Activated naive CD4-positive, alpha-beta T cell treated with anti-CD3 and anti-CD28 coated beads, Interleukin-2, amount 50 U/mL, for 16 hours (primary cell): ENCODE data around the gene IGDCC3.
"Not testable (repeated sequence)": the region's sequence is repeated elsewhere in the genome, so short reads cannot be mapped to it uniquely, and the experiment has no call there.

Source experiments
- DNase-seq: peaks from one replicate; pipeline ENCODE4 v3.0.0-alpha.2; 2020

Gene IGDCC3

DNA sequence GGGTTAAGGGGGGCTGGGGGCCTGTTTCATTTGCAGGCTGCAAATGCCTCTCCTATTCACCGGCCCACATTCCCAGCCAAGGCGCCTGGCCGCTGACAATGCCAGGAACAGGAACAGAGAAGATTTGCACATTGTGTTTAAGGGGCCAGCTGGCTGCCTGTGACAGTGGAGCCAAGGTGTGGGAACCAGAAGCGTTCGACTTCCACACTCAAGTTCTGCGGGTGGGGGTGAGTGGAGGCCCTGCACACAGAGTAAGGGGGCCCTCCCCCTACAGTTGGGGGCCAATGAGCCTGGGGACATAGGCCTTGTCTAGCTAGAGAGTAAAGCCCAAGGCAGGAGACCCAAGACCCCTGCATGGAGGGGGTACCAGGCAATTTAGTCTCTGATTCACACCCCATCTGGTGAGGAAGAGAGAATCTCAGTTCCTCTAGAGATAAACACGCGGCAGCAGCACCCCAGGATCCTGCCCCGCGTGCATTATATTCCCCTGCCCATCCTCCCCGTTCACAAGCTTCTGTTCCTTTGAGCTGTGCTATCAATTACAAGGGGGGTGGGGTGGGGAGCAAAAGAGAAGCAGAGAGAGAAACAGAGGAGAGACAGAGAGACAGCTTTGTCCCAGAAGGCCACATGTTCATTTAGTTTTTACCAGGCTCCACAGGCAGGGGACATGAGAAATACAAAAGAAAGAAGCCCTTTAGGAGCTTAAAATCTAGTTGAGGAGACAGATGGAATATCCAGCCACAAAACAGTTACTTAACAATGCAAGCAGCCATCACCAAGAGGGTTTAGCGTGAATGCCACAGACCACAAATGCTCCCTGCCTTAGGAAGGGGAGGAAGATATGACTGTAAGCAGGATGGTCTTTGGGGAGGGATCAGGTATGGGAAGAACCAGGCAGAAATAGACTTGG is 9.2 kb downstream of the IGDCC3 start:
- DNase-seq, result no peak

DNA sequence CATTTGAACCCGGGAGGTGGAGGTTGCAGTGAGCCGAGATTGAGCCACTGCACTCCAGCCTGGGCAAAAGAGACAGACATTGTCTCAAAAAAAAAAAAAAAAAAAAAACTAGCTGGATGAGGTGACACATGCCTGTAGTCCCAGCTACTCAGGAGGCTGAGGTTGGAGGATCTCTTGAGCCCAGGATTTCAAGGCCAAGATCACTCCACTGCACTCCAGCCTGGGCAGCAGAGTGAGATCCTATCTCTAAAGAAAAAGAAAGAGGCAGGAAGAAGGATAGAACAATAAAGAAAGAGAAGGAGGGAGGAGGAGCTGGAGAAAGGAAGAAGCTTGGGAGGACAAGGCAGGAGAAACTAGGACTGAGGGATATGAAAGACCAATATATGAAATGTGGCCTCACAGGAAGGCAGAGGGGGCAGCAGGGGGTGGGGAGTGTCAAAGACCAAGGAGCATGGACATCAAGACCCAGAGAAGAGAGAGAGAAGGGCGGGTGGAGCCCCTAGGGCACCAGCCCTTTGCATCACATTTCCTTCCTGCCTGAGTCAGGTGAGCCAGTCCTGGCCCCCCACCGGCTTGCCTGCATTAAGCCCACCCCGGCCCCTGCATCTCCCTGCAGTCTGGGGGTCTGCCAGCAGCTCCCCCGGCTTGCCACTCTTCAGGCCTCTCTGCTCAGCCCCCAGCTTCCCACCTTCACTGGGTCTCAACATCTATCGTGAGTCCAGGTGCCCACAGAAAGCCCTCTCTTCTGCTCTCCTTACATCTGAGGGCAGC is 11.5 kb downstream of the IGDCC3 start:
- no peak for DNase-seq

GRCh38 chr15:65365229-65365628 is 12.6 kb downstream of the IGDCC3 start:
- DNase-seq, result no peak

GRCh38 chr15:65363766-65364165 is 14.0 kb downstream of the IGDCC3 start:
- DNase-seq, result no peak

DNA sequence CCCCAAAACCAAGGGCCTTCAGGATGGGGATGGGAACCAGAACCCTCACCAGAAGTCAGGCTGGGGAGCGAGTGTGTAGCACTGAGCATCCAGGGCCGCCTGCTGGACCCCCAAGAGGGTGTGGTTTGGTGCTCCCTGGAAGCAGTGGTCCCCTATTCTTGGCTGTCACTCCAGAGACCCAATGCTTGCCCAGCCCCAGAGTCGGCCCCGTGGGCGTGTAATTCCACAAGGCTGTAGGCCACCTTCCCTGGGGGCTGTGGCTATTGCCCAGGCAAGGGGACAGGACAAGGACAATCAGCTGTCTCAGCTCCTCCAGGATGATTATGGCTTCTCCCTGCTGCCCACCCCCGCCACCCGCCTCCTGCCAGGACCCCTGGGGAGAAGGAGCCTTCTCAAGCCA is 14.5 kb downstream of the IGDCC3 start:
- DNase-seq, result no peak

DNA sequence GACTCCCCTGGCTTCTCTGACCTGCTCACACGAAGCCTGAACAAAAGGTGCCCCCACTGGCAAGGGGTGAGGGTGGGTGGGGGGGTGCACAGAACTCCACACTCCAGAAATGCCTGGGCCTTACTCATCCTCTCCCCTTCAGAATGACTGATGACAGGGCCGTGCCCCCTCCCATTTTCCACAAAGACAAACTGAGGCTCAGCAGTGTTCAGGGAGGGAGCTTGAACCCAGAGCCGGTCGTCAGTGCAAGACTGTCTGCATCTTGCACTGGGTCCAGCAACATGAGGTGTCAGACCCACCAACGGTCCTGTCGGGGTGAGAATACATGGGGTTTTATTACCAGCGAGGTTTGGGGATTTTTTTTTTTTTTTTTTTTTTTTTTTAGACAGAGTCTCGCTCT is 15.3 kb downstream of the IGDCC3 start:
- DNase-seq, result no peak

DNA sequence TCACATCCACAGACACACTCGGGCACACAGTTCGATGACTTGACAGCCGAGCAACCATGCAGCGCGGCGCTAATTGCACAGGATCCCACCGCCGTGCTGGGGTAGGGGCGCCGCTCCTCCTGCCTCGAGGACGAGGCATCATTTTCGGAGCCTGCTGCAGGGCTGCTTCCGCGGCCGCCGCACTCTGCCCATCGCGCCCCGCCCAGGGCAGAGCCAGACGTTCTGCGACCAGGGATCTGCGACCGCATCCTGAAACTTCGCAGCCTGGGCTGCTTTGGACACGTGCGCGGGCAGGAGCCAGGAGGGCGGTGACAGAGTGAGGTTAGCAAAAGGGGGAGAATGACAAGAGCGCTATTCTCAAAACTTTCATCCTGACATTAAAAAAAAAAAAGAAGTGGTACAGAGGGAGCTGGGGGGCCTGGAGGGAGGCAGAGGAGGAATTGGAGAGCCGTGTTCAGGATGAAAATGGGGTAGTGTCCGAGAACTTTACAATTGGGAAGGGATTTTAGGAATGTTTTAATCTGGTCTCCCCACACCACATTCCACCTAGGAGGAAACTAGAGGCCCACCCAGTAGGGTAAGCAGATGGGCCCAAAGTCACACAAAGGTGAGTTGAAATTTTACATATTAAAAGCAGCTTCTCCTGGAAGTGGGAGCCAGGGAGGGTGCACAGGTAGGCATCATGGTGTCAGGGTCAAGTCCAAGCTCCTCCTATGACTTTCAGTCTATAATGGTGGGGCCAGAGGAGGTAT is 15.9 kb downstream of the IGDCC3 start:
- DNase-seq, result no peak

GRCh38 chr15:65360506-65360905 is 17.3 kb downstream of the IGDCC3 start:
- DNase-seq, result no peak

GRCh38 chr15:65355988-65356353 is 21.8 kb downstream of the IGDCC3 start:
- no peak for DNase-seq

DNA sequence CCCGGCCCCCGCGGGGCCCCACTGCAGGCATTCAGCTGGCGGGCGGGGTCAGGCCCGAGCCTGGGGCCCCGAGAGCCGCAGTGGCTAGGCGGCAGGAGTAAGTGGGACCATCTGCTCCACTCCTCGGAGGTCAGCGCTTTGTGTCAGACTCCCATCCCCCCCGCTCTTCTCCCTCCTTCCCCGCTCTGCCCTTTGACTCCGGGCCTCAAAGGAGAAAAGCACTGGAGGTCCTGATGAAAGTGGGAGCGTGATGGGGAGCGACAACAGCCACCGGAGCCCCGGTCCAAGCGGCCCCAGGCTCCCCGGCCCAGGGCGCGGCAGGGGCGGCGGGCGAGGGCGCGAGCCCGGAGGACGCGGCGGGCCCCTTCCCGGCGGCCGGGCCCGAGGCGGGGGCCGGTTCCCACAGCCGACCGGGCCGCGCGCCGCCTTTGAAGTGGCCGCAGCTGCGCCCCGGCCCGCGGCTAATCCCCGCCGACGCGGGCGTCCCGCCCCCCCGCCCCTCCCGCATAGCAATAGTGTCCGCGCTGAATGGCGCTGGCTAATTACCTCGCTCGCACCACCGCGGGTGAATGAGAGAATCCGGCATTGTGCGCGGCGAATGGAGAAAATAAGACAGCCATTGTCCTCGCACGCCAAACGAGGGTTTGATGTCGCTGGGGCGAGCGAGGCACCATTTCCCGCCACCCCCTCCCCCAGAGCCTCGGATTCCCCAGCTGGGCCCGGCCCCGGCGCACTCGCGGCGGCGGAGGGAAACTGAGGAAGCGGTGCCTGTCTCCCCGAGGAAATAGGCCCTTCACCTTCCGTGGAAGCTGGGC is 22.4 kb downstream of the IGDCC3 start:
- no peak for DNase-seq

- no peak for DNase-seq
These were observed 23.0 kb downstream of the IGDCC3 start for GRCh38 chr15:65354835-65355172.

DNA sequence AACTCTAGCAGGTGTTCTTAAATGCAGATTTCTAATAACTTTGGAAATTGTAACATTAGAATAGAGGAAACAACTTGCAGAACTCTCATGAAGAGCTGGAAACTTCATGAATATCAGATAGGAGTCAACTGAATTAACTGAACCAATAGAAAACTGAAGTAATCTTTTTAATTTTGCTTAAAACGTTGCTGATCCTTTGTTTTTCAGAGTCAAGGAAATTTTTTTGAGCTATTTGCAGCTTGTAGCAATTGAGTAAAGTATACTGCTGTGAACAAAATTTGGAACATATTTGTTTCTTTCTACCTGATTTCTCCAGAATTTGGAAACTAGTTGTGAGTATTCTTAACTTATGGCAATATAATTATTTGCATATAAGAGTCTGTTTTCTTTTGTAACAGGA is 25.8 kb downstream of the IGDCC3 start:
- DNase-seq, result not testable (repeated sequence)

GRCh38 chr15:65349338-65349737 is 28.5 kb downstream of the IGDCC3 start:
- no peak for DNase-seq

DNA sequence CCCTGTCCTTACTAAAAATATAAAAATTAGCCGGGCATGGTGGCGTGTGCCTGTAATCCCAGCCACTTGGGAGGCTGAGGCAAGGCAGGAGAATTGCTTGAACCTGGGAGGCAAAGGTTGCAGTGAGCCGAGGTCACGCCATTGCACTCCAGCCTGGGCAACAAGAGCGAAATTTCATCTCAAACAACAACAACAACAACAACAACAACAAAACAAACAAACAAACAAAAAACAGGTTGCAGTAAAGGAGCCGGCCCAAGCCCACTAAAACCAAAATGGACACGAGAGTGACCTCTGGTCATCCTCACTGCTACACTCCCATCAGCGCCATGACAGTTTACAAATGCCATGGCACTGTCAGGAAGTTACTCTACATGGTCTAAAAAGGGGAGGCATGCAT is 30.0 kb downstream of the IGDCC3 start:
- DNase-seq, result not testable (repeated sequence)

DNA sequence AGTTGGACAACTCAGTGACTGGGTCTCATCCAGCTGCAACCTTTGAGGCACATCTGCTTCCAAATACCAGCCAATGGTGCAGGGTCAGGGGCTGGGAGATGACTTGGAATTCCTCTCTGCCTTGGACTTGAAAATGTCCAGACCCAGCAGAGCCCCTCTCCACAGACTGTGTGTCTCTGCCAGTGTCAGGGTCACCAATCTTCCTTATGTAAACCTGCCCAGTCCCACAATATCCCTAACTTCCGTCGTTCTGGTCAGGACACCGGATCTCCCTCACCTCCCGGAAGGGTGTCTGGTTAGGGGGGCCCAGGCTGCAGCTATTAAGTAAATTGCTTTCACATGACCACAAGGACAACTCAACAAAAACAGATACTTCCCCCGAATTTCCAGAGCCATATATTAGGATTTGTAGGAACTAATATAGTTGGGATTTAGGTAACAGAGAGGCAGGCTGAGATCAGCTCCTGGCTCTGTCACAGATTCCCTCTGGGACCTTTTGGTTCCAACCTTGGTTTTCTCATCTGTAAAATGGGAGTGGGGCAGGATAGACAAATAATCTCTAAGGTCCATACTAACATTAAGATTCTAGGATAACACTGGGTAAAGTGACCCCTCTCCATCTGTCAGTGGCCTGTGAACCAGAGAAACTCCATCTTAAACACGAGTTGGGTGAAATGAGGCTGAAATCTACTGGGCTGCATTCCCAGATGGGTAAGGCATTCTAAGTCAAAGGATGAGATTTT is 30.8 kb downstream of the IGDCC3 start:
- no peak for DNase-seq

DNA sequence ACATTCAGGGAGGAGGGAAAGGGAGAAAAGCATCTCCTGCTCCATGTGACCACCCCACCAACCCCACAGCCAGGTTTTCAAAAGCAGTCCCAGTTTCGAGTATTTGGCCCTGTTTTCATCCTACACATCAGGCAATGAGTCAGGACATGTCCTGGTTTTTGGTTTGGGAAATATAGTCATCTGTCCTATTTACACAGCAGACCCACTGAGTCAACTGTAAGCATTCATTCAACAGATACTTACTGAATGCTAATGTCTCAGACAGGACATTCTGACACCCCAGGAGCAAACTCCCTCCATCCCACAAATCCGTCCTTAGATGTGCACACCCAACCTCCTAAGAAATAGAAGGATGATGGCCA is 32.9 kb downstream of the IGDCC3 start:
- DNase-seq, result no peak

DNA sequence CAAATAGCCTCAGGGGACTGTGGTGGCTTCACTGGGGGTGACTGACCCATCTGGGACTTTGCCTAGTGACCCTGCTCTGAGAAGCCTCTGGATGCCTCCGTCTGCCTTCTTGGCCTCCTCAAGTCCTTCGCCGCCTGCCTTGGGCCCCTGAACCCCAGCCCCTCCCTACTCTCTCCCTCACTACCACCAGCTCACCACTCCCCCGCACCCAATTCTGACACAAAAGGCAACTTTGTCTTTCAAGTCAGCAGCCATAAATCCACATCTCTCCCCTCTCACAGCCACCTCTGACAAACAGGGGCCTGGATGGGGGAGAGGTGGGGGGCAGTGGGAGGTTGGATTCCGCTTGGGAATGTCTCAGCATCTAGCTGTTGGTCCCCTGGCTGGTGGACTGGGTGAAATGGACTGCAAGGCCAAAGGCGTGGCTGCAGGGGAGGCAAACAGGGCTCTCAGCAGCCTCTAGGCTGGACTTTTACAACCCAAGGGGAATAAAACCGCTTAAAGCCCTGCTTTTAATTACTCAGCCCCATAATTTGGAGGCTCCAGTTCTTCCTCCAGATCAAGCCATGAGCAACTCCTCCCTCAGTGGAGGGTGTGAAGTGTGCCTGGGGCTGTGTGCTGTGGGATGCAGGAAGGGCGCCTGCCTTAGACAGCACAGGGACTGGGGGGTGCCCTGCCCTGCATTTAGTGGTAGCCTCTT is 33.4 kb downstream of the IGDCC3 start:
- DNase-seq, result no peak

DNA sequence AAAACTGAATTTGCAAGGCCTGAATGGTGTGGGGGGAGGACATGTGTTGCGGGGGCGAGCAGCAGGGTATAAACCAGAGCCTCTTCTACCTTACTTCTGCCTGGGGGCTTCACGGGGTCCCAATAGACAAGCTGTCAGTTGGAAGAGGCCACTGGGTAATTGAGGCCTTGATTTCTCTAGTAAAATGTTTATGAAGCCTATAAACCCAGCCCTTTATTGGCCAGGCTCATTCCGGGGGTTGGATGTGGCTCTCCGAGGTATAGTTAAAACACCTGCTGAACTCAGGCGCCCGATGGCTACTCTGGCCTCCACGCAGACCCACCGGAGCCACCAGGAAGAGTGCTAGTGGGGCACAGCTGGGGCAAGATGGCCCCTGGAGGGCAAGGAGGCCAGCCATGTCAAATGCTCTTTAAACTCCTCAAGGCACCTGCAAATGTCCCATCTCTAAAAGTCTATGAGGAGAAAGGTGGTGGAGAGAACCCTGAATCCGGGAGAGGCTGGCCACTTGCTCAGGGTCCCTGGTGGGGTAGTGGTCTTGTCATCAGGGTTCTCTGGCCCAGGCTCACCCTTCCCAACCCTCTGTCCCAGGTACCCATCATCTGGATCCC is 34.3 kb downstream of the IGDCC3 start:
- no peak for DNase-seq

DNA sequence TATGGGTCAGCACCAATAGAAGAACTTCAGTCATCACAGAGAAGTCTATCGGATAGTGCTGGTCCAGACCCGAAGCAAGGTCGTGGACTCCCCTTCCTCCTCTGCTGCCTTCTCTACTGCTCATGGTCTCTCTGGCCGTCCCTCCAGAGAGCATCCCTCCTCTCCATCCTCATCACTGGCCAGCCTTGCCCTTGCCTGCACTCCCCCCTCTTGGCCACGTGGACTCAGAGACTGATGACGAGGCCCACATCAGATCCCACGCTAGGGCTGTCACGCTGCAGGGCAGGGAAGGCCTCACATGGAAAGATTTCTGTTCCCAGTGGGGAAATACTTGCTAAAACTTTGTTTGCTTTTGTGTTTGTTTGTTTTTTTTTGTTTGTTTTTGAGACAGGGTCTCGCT is 35.3 kb downstream of the IGDCC3 start:
- DNase-seq, result no peak

DNA sequence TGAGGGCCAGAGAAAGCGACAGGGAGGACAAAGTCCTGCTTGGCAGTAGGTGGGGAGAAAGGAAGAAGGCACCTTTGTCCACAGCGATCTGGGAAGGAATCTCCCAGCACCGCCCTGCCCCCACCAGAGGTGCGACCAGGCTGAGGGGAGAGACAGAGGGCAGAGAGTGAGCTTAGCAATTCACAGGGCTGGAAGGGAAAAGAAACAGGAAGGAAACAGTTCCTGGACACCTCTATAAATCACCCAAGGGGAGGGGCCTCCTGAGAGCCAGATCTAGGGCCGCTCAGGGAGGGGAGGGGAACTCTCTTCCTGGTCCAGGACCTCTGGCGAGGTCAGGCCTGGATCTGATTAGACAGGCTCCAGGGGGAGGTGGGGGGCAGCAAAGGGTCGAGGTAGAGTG is 37.9 kb downstream of the IGDCC3 start:
- DNase-seq, result no peak

DNA sequence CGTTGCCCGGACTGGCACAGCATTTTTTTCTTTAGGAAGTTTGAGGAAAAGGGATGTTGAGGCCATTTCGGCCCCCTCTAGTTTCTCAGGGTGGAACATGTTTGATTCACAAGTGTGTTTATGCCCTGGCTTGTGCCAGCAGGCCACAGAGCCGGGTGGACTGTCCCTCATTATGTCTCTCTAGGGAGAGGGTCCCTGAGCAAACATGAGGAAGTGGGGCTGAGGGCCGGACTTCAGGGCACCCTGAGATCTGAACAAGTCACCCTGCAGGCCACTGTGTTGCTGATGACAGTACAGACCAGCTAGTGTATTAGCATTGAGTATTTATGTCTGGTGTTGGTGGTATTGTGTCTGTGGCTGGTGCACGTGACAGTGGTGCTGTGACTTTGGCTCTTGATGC is 38.4 kb downstream of the IGDCC3 start:
- no peak for DNase-seq
